A549 treated with Hydrocortisone at 1 μM for 4 hours (cell line): ENCODE data around the gene FBXO7. TPM values are rescaled to one million over a fixed set of nuclear protein-coding genes. Genes with fewer than 3 reads are reported as not detected.

Source experiments
- total RNA-seq: library from RNA; stranded (reverse); fragments of 200-300 nt; extraction: Qiagen RNA extraction; gene quantifications from 5 replicates; pipeline ENCODE4 v1.2.3, GENCODE V29; 2022

The FBXO7 gene
- total RNA-seq = 69.5 to 75.3 TPM (median 71.6 TPM) in 5 replicates

DNA sequence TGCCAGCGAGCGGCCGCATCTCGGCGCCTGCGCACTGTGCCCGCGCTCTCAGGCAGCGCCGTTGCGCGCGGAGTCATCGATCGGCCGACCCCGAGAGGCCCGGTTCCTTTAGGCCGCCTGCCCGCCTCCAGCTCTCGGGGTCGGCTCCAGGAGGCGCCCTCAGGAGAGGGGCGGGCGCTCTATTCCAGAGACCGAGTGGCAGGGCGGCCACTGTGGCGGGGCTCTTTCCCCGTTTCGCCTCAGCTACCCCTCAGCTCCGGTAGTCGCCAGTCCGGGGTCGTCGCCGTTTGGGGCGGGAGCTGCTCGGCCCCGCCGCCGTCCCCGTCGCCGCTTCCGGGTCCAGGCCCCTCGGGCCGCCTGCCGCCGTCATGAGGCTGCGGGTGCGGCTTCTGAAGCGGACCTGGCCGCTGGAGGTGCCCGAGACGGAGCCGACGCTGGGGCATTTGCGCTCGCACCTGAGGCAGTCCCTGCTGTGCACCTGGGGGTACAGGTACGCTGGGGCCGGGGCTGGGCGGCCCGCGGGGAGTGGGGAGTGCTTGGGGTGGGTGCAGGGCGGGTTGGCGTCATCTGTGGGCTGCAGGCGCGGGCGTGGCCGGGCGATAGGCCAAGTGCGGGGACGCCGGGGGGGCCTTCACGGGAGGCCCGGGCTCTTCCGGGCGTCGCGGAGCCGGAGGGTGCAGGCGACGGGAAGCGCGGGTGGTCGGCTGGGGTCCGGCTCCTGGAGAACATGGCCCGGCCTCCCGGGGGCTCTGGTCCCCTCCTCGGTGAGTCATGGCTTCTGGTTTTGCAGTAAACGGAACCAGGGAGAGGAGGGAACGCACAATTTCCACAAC is at the start of gene FBXO7:
FBXO7 (plus strand) TSS at position 177 of the 833 bp plus-strand sequence; CDS start at position 369, 192 bp downstream.

Other genes starting within 250 kb of the FBXO7 start
- gene SLC5A4, start 219.5 kb upstream of the FBXO7 start, total RNA-seq = not detected in 5 replicates
- not detected in 5 replicates for gene RFPL3, start 116.9 kb upstream of the FBXO7 start, total RNA-seq
- 74.3 to 93.2 TPM (median 77.2 TPM) in 5 replicates for gene RTCB, start 62.6 kb upstream of the FBXO7 start, total RNA-seq
- not detected in 5 replicates for gene BPIFC, start 10.4 kb upstream of the FBXO7 start, total RNA-seq